CD4-positive, alpha-beta T cell treated with Interleukin-6 at 100 ng/mL for 8 hours (primary cell): ENCODE data around the gene RSPH1.

Source experiments
- DNase-seq: peaks from one replicate; pipeline ENCODE4 v3.0.0-alpha.2; 2020; ENCODE audit warnings: mixed read lengths, low spot score

Gene RSPH1

GRCh38 chr21:42465008-42465802, 30.8 kb downstream of the RSPH1 start:
- DNase-seq: no peak

GRCh38 chr21:42463861-42464515, 32.0 kb downstream of the RSPH1 start:
- peak; percentile 63 for DNase-seq

DNA sequence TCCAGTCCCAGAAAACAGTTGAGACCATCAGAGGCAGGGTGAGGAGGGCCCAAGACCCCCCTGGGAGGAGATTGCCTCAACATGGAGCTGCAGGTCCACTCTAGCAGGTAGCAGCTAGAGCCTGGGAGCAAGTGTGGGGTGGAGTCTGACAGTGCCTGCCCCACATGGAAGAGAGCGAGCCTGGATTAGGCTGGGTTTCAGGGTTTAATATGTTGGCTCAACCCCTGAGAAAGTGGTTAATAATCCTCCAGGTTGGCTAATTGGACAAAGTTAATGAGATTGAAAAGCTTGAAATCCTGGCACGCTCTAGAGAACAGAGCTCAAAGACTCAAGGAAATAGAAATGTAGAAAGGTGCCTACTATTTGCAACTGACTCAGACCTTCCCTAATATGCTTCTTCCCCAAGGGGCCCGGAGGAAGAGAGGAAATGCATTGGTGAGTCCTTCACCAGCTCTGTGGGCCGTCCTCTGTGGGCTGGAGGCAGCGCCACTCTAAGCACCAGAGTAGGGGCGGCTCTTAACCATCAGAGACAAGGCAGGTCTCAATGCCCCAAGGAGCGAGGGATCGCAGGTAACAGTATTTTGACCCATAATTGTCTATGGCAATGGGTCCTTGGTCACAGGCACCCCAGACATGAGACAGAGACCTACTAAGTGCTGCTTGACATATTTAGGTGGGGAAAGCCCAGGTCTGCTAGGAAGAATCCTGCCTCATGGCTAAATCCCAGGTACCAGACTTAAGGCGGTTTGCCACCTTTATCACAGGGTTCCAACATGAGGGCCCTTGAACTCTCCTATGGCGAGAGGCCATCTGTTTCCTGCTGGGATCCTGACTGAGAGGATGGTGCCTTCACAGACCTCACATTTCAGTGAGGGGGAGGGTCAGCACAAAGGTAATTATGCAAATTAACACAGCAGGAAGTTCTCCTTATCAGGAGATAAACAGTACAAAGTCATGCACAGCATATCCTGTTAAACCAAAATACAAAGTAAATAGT, 33.8 kb downstream of the RSPH1 start:
- DNase-seq: no peak

DNA sequence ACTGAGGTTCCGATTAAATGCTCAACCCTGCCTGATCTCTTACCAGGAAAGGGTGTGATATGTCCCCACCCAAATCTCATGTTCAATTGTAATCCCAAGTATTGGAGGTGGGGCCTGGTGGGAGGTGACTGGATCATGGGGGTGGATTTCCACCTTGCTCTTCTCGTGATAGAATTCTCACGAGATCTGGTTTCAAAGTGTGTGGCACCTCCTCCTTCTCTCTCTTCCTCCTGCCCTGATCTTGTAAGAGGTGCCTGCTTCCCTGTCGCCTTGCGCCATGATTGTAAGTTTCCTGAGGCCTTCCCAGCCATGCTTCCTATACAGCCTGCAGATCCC, 34.9 kb downstream of the RSPH1 start:
- no peak for DNase-seq

DNA sequence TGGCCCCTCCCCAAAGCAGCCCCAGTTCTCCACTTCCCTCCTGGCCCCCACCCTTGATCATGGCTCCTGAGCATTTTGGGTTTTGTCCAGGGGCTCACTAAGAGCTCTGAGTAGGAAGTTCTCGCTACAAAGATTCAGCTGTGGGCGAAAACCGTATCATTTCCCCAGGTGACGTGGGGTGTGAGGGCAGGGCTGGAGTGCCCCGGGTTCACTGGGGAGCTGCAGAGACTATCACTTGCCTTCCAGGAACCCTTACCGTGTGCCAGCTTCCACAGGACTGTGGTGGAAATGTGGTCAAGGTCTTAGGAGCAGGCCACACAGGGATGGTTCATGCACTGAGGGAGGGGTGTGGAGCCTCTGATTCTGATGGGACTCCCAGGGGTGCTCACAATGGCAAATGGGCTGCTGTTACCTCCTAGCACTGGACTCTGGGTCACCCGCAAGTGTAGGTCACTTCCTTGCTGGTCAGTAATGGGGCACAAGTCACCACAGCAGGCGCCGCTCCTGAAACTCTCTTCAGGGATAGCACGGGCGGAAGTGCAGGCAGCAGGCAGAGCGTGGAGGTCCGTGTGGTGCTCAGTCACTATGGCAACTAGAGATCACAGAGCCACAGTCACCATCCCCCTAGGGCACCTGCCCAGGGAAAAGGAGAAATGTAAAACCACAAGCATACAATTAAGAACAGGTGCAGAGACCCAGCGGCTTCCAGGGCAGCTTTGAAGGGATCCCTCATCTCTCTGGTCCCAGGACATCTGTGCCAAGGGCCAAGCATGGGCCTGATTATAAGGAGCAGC, 35.4 kb downstream of the RSPH1 start:
- DNase-seq: peak; percentile 60

DNA sequence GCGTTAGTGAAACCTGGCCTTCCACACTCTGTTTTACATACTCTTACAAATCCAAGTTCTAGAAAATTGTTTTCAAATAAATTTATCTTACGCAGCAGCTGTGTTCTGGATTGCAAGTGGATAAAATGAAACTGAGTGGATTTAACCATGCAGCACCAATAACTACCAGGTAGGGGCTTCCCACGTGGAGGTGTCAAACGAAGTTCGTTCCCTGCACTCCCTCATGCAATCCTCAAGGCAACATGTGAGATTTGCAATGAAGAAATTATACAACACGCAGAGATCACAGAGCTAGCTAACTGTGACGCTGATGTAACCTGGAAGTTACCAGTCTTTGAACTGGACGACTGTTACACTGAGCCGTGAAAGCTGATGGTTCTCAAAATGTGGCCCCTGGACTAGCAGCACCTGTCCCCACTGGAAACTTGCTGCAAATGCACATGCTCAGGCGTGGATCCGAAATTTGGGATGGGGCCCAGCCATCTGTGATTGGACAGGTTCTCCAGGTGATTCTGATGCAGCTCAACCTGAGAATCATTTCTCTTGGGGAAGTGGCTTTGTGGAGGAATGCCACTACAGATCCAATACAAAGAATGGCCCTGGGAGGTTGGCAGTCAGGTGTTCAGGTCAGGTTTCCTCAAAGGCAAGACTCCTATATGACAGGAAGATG, 36.3 kb downstream of the RSPH1 start:
- DNase-seq: no peak

DNA sequence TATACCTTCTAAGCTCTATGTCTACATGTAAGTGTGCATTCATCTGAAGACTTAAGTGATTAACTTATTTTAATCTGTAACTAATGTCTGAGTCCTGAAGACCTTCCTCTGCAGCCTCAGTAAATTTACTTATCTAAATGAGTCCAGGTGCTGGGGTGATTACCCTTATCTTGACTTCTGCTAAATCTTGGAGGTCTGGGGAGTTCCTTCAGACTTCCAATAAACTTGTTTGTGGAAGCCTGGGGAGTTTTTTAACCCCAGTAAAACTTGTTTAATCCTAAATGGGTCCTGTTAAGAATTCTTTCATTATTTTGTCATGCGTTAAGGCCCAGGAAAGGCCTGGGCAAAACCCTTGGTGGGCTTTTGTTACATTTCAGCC, 37.0 kb downstream of the RSPH1 start:
- DNase-seq: no peak

- peak; percentile 60 for DNase-seq
These were observed 39.6 kb downstream of the RSPH1 start for GRCh38 chr21:42456457-42456856.

DNA sequence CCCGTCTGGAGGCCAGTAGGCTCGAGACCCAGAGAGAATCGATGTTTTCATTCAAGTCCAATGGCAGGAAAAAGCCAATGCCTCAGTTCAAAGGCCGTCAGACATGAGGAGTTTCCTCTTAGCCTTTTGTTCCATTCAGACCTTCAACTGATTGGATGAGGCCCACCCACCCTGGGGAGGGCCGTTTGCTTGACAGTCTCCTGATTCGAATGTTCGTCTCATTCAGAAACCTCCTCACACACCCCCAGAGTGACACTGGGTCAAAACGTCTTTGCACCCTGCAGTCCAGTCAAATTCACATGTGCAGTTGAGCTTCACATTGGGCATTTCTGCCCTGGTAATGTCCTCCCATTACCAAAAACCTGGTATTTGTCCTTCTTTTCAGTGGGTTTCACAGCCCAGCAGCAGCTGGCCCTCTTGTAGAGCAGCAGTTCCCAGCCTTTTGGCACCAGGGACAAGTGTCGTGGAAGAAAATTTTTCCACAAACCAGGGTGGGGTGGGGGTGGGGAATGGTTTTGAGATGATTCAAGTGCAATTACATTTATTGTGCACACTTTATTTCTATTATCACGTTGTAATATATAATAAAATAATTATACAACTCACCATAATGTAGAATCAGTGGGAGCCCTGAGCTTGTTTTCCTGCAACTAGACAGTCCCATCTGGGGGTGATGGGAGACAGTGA, 40.1 kb downstream of the RSPH1 start:
- DNase-seq: no peak

DNA sequence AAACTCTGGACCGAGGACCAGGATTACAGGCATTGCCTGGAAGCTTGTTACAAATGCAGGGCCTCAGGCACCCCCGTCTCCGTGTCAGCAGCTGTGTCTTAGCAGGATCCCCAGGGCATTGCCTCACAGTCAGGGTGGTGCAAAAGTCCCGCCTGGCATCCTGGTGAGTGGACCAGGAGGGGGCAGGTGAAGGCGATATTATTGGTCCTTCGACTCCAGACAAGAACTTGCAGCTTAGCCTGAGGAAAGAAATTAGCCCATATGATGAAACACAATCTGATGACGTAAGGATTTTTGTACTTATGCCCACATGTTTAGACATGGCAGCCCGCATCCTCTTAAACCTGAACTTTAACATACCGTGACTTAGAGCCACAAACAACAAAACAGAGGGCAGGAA, 40.8 kb downstream of the RSPH1 start:
- DNase-seq: no peak

DNA sequence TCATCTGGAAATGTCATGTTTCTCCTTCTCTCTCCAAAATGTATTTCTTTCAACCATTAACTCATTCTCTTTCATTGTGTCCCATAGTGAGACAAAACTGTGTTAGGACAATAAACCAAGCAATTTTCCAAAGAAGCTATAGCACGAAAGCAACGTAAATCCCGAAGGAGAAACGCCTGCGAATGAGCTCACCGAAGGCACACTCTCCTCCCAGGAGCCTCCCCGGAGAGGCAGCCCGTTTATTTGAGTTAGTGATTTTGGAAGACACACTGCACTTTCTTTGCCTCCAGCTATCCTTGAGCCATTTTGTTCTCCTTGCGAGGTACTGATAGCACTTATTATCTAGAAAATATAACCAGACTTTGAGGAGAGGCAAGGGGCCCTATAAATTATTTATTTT, 41.2 kb downstream of the RSPH1 start:
- DNase-seq: no peak

- DNase-seq: no peak
These were observed 41.9 kb downstream of the RSPH1 start for GRCh38 chr21:42453986-42454570.

DNA sequence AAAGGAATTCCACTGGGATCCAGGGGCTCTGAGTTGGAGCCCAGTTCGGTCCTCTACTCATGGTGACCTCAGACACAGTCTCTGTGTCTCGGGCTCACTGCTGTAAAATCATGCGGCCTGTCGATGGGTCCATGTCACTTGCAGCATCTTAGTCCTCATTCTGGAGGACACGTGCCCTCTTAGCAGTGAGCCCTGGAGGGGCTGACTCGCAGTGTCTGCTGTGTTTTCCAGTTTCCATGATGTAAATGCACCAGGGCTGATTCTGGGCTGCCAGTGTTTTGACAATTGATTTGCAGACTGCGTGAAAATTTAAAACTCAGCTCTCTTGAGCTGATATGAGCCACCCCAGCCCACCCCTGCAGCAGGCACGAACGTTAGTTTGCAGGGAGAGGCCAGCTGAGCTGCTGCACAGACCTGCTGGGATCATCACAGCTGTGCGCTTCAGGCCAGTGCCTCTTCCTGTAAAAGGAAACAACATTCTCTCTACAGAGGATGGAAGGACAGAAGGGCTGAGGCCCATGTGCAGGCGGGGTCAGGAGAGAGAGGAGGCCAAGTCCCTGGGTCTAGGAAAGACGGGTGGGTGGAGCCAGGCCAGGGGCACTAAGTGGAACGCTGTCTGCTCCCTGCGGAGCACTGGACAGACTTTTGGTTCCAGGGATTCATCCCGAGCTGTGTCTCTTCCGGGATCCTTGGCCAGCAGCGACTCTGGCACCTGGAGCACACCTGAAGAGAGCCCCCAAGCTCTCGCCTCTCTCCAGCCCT, 42.6 kb downstream of the RSPH1 start:
- DNase-seq: no peak

- DNase-seq: no peak
These were observed 43.4 kb downstream of the RSPH1 start for GRCh38 chr21:42452401-42453223.

GRCh38 chr21:42451941-42452340, 44.1 kb downstream of the RSPH1 start:
- no peak for DNase-seq

DNA sequence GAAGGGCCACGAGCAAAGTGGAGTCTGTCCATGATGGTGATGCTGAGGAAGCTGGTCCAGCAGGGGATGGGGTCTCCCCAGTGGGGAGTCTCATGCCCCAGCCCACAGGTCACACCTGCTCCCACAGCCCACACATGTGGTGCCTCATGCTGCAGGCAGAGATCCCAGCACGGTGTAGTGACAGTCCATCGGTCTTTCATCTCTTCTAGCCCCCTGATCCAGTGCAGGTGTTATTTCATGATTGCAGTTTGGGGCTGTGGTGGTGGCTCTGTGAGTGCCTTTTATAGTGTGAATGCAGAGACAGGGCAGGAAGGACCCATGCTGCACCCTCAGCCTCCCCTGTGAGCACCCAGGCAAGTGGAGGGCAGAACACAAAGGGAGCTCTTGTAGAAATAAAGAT, 47.3 kb downstream of the RSPH1 start:
- no peak for DNase-seq

GRCh38 chr21:42447732-42448131, 48.3 kb downstream of the RSPH1 start:
- DNase-seq: no peak

DNA sequence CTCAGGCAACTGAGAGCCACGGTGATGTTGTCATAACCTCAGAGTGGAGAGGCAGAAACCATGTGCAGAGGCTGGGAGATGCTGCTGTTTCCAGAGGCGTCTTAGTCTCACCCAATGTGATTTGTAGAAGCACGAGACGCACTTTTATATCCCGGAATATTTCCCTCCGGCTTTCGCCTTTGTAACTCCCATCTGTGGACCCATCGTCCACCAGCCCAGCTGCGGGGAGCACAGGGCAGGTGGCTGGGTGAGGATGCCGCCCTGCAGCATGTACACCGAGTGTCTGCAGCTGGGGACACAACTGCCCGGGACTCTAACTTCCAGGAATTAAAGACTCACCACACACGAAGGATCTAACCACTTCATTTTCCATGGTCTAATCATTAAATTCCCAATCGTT, 48.8 kb downstream of the RSPH1 start:
- DNase-seq: no peak

- no peak for DNase-seq
These were observed 49.5 kb downstream of the RSPH1 start for GRCh38 chr21:42446531-42446930.
